Stimulated activated CD4-positive, alpha-beta T cell treated with anti-CD3 and anti-CD28 coated beads, Interleukin-4, amount 100 ng/mL, for 48 hours (primary cell): ENCODE data around the gene COL20A1.
"Not testable (repeated sequence)": the region's sequence is repeated elsewhere in the genome, so short reads cannot be mapped to it uniquely, and the experiment has no call there.

Experiments used
- DNase-seq, 2 donors: peaks; one replicate each; pipeline ENCODE4 v3.0.0-alpha.2; 2020; ENCODE audit warnings: low read depth in 2 of 2

The COL20A1 gene

GRCh38 chr20:63292904-63293303 lies at the start of gene COL20A1:
TSS of gene COL20A1 (plus strand) at chr20:63293186. CDS start at chr20:63295108, 1,922 bp downstream.
- DNase-seq = no peak

- no peak for DNase-seq
Measured at GRCh38 chr20:63243604-63244247, 49.3 kb upstream of the COL20A1 start.

- no peak for DNase-seq
Measured at GRCh38 chr20:63244468-63244867, 48.5 kb upstream of the COL20A1 start.

DNA sequence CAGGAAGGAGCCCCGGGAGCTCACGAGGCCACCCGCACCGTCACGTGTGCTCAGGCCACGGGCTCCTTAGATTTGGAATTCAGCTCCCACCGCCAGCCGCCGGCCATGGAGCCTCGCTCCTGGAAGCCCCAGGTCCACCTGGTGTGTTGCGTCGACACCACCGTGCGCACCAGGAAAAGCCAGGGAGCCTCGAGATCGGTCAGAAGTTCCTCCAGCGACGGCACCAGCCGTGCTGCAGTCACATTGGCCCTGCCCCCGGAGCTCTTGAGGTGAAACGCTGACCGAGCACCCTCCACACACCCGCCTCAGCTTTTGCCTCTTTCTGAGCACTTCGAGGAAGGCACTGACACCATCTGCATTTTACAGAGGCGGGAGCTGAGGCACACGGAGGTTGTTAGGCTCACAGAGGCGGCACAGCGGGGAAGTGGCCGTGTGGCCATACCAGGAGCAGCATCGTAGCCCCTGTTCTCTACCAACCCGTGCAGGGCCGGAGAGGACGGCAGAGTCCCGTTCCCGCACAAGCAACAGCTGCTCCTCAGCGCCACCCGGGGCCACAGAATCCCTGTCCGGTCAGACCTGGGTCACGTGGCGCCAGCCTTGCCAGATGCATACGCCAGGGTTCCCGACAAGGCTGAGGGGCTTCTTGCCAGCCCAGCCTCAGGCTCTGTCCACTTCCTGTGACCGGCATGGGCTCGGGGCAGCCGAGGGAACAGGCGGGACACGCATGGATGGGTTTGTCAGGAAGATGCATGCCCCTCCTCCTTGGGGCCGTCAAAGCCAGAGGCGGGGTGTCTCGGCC lies 46.3 kb upstream of the COL20A1 start:
- DNase-seq = no peak

GRCh38 chr20:63247671-63248228 lies 45.2 kb upstream of the COL20A1 start:
- no peak for DNase-seq

DNA sequence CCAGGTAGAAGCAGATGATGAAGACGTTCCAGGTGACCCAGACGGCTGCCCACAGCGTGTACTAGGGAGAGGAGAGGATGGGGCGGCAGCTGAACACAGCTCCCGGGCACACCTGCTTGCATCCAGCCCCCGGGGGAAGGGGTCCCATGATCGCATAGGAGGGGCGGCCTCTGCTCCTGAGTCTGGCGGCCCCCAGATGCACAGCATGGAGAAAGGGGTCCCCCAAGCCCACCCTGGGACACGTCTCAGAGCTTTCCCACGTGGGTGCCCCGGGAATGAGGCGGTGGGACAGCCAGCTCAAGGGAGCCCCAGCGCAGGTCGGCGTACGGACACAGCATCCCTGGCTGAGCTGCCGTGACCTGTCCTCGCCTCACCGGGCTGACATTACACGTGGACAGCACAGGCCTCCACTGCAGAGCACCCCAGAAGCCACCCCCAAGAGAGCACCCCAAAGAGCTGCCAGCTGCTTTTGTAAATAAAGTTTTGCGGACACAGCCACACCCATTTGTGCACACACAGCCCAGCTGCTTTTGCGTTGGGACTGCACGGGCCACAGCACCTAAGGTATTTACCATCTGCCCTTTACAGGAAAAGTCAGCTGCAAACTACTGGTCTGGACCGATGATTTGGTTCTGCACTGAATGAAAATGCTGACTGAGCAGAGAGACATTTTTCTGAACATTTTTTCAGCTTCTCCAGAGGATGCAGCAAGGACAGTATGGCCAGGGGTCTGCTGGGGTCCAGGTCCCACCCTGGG lies 44.0 kb upstream of the COL20A1 start:
- DNase-seq = no peak

GRCh38 chr20:63249891-63250290 lies 43.1 kb upstream of the COL20A1 start:
- DNase-seq = no peak

GRCh38 chr20:63251350-63251749 lies 41.6 kb upstream of the COL20A1 start:
- DNase-seq = not testable (repeated sequence)

DNA sequence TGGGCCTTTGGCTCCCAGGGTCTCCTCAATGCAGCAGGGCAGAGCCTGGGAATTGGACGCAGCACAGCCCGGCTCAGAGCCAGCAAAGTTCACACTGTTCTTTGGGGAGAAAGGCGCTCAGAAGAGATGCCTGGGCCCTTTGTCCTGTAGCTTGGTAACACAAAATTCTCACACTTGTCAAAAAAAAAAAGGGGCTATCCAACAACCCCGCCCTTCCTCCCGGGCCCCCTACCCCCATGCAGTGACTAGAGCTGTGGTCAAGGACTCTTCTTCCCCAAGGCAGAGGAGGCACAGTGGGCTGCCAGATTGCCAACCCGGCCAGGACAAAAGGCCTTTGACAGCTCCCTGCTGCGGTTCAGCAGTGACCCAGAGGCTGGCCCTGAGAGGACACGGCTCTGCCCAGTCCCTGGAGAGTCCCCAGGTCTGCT lies 40.7 kb upstream of the COL20A1 start:
- no peak for DNase-seq

- no peak for DNase-seq
Measured at GRCh38 chr20:63253065-63253437, 39.9 kb upstream of the COL20A1 start.

- DNase-seq = no peak
Measured at GRCh38 chr20:63253438-63254231, 39.4 kb upstream of the COL20A1 start.

GRCh38 chr20:63254232-63254605 lies 38.8 kb upstream of the COL20A1 start, which contains the start of gene NKAIN4:
TSS of gene NKAIN4 (minus strand) at chr20:63254463. CDS start at chr20:63254450, 13 bp downstream.
- no peak for DNase-seq

GRCh38 chr20:63254606-63255384 lies 38.2 kb upstream of the COL20A1 start:
- DNase-seq = no peak

- DNase-seq = no peak
Measured at GRCh38 chr20:63255931-63256704, 36.9 kb upstream of the COL20A1 start.

- no peak for DNase-seq
Measured at GRCh38 chr20:63256954-63257353, 36.0 kb upstream of the COL20A1 start.

DNA sequence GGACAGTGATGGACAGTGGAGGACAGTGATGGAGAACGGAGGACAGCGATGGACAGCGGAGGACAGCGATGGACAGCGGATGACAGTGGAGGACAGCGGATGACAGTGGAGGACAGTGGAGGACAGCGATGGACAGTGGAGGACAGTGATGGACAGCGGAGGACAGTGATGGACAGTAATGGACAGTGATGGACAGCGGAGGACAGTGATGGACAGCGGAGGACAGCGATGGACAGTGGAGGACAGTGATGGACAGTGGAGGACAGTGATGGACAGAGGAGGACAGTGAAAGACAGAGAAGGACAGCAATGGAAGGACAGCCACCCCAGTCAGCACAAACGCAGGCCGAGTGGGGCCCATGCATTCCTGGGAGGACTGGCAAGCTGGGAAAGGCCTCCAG lies 35.4 kb upstream of the COL20A1 start:
- no peak for DNase-seq

DNA sequence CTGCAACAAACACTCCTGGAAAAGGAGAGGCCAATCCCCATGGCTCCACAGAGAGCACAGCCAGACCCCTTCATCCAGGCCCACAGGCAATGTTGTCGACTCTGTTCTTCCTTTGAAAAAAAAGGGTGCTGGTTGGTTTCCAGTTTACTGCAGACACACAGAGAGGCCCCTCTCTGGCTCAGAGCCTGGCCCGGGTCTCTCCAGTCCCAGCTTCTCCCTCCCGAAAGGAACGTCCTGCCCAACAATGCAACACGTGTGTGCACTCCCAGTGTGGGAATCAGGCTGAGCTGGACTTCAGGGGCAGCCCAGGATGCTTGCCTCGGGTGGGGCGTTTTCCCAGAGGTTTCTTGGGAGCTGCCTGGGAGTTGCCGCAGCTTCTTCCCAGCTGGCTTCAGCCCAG lies 34.2 kb upstream of the COL20A1 start:
- DNase-seq = no peak

DNA sequence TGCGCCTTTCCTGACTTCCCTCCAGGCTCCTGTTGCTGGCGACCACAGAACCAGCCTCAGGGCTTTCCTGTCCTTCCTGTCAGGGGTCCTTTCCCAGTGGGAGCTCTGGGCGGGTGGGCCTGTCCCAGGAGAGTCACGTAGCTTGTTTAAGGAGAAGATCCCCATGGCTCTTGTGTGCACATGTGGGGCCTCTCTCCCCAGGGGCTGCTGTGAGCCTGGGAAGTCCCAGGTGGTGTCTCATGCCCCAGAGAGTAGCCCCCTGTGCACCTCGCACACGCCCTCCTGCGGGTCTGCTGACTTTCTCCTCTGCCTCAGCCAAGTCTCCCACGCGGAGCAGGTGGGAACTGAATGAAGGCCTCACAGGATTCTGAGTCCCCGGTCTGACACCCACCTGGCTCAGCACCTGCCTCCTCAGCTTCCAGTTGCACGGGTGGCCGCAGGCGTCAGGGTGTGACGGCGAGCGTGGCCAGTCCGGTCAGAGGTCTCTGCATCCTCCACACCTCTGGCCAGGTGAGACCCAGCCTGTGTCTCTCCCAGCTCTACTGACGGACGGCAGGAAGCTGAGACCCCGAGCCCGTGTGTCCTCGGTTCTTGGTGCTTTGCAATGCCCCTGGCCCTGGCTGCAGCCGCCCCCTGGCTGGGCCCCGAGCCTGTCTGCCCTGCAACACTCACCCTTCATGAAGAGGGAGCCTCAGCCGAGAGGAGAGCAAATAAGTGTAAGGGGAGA lies 33.1 kb upstream of the COL20A1 start:
- no peak for DNase-seq

GRCh38 chr20:63260521-63260920 lies 32.5 kb upstream of the COL20A1 start:
- no peak for DNase-seq
